HG02588 (cell line): ENCODE results near the gene KCNJ10.
"Not testable (repeated sequence)": the region's sequence is repeated elsewhere in the genome, so short reads cannot be mapped to it uniquely, and the experiment has no call there.

ENCODE experiments used
- ATAC-seq: cut with Tn5 transposase; IDR thresholded peaks from one replicate; pipeline ENCODE4 v1.9.1; 2021; ENCODE audit warnings: mild to moderate bottlenecking, moderate library complexity; ENCODE audit not compliant: unreplicated experiment

KCNJ10 gene

GRCh38 chr1:160069460-160070231 is at the start of gene KCNJ10:
TSS of gene KCNJ10 (minus strand) at chr1:160070160. CDS start at chr1:160042532, 27,628 bp downstream.
- ATAC-seq, result no peak

- no peak for ATAC-seq
Measured at GRCh38 chr1:160118928-160119327, 49.0 kb upstream of the KCNJ10 start.

- no peak for ATAC-seq
Measured at GRCh38 chr1:160117709-160118183, 47.8 kb upstream of the KCNJ10 start.

GRCh38 chr1:160117300-160117699 is 47.3 kb upstream of the KCNJ10 start:
- ATAC-seq, result no peak

GRCh38 chr1:160116283-160117147 is 46.6 kb upstream of the KCNJ10 start:
- no peak for ATAC-seq

GRCh38 chr1:160115545-160116282 is 45.8 kb upstream of the KCNJ10 start, which contains the start of gene ATP1A2:
TSS of gene ATP1A2 (plus strand) at chr1:160115759. CDS start at chr1:160115862, 103 bp downstream.
- ATAC-seq, result no peak

- ATAC-seq, result no peak
Measured at GRCh38 chr1:160114085-160114484, 44.1 kb upstream of the KCNJ10 start.

- ATAC-seq, result no peak
Measured at GRCh38 chr1:160113407-160113806, 43.4 kb upstream of the KCNJ10 start.

GRCh38 chr1:160112357-160112756 is 42.4 kb upstream of the KCNJ10 start:
- no peak for ATAC-seq

GRCh38 chr1:160111462-160111861 is 41.5 kb upstream of the KCNJ10 start:
- ATAC-seq, result not testable (repeated sequence)

- no peak for ATAC-seq
Measured at GRCh38 chr1:160109686-160110085, 39.7 kb upstream of the KCNJ10 start.

- ATAC-seq, result no peak
Measured at GRCh38 chr1:160108888-160109662, 39.1 kb upstream of the KCNJ10 start.

- no peak for ATAC-seq
Measured at GRCh38 chr1:160107512-160107911, 37.6 kb upstream of the KCNJ10 start.

- ATAC-seq, result no peak
Measured at GRCh38 chr1:160105155-160105554, 35.2 kb upstream of the KCNJ10 start.

GRCh38 chr1:160104486-160104885 is 34.5 kb upstream of the KCNJ10 start:
- no peak for ATAC-seq

- no peak for ATAC-seq
Measured at GRCh38 chr1:160103658-160104408, 33.9 kb upstream of the KCNJ10 start.

- ATAC-seq, result no peak
Measured at GRCh38 chr1:160101717-160102522, 32.0 kb upstream of the KCNJ10 start.

- ATAC-seq, result no peak
Measured at GRCh38 chr1:160101037-160101716, 31.2 kb upstream of the KCNJ10 start.
